ENCODE measurements around the gene ZIK1. TPM values are rescaled to one million over a fixed set of nuclear protein-coding genes. Genes with fewer than 3 reads are reported as not detected.

Gene ZIK1
- total and polyA plus RNA-seq, 2 donors (not counting 1 experiment from before 2014, with no cell fraction given): 5.3 to 21.8 TPM

- Histone ChIP-seq H3K36me3 (replicated peaks in 1 of 2; ENCODE audit: control extremely low read depth in 1 of 2, control insufficient read depth in 1 of 2, extremely low read depth in 1 of 2, insufficient read depth in 2 of 2, low read length in 1 of 2) (peaks cover 18 to 47% of the 10 kb centered on the region in 2 experiments), H3K4me2 (replicated peaks; ENCODE audit: low read depth, low read length, poor library complexity, severe bottlenecking) (no peak overlapping the region), H3K9me3 (ENCODE audit: control extremely low read depth in 1 of 3, control insufficient read depth in 2 of 3, insufficient read depth in 1 of 3, low read length in 2 of 3) (peaks cover 10 to 70% (median 62%) of the 10 kb centered on the region in 3 donors), H3K27me3 (replicated peaks in 1 of 4; ENCODE audit: control extremely low read depth in 1 of 4, control insufficient read depth in 3 of 4, insufficient read depth in 4 of 4, low read length in 3 of 4) (no peaks in the 10 kb centered on the region), H4K20me1 (ENCODE audit: control insufficient read depth, insufficient read depth, low read length, poor library complexity, severe bottlenecking) (no peaks in the 10 kb centered on the region), H3K27ac (ENCODE audit: low read length in 2 of 2) (no peak overlapping the region), H2AFZ (ENCODE audit: insufficient read depth, low read depth, low read length, poor library complexity, severe bottlenecking) (no peak overlapping the region), H3K79me2 (ENCODE audit: control insufficient read depth, insufficient read depth, low read length) (peaks cover 27% of the 10 kb centered on the region), H3K4me1 (ENCODE audit: control insufficient read depth in 2 of 2, insufficient read depth in 2 of 2, low read length in 2 of 2) (no peaks in the 10 kb centered on the region), H3K4me3 (ENCODE audit: control extremely low read depth in 1 of 5, extremely low read depth in 1 of 5, insufficient read depth in 1 of 5, low read depth in 2 of 5, low read length in 4 of 5) (no peak overlapping the region), H3K9ac (ENCODE audit: low read length) (no peak overlapping the region)
- POLR2A ChIA-PET: no interaction called here
- TF ChIP-seq CTCF (IDR thresholded peaks at IDR 0.05) (no peak), EZH2 (IDR thresholded peaks at IDR 0.05; ENCODE audit: borderline replicate concordance, insufficient read depth, low read depth, low read length, poor library complexity, severe bottlenecking) (no peak)
- CTCF ChIA-PET: interaction anchor here (0.7 kb wide), 2 partner anchors 9 to 904 kb away, joined by 3 read pairs; no protein-coding TSS in a partner anchor
- H3K4me1 Mint-ChIP-seq: peaks cover 7% of the 10 kb centered on the region
- intact Hi-C loops (cut with micrococcal nuclease): no loop called here
- H3K4me3 Mint-ChIP-seq: no peak overlapping the region
- ATAC-seq (ENCODE audit: low read depth) (no peak), DNase-seq (no peak)
- peaks cover 27% of the 10 kb centered on the region for H3K9me3 Mint-ChIP-seq (ENCODE audit: insufficient read depth)
- no peaks in the 10 kb centered on the region for H3K27me3 Mint-ChIP-seq
- H3K27ac Mint-ChIP-seq: no peak overlapping the region
Observed at GRCh38 chr19:57623091-57623490, 39.1 kb downstream of the ZIK1 start.

GRCh38 chr19:57632987-57633831 is 49.3 kb downstream of the ZIK1 start, which contains the start of gene ZNF211:
ZNF211 (plus strand) TSS chr19:57633168; CDS start chr19:57633347, 179 bp downstream.
- H3K27ac ChIP-seq (ENCODE audit: low read length in 2 of 2): peak within 1 kb of the TSS; percentile 70 to 80
- peaks cover 17% of the 10 kb centered on the region for H3K79me2 ChIP-seq (ENCODE audit: control insufficient read depth, insufficient read depth, low read length)
- H3K4me1 Mint-ChIP-seq: peaks cover 22% of the 10 kb centered on the region
- H4K20me1 ChIP-seq (ENCODE audit: control insufficient read depth, insufficient read depth, low read length, poor library complexity, severe bottlenecking): no peaks in the 10 kb centered on the region
- CTCF ChIA-PET: interaction anchor here (0.9 to 1.5 kb wide), 5 partner anchors 48 to 775 kb away, joined by 3 to 4 read pairs (median 3); partner anchors contain the start of genes ZNF551, ZNF584 and ZNF772
- H3K27me3 ChIP-seq (replicated peaks in 1 of 4; ENCODE audit: control extremely low read depth in 1 of 4, control insufficient read depth in 3 of 4, insufficient read depth in 4 of 4, low read length in 3 of 4): no peaks in the 10 kb centered on the region
- POLR2A ChIA-PET: interaction anchor here (0.6 to 1.4 kb wide), 7 partner anchors 15 to 550 kb away, joined by 3 to 6 read pairs (median 3); partner anchors contain the start of genes ZNF134, ZNF274, ZNF551 and ZNF606
- H3K9ac ChIP-seq (ENCODE audit: low read length): peak within 1 kb of the TSS; percentile 90
- H3K9me3 ChIP-seq (ENCODE audit: control extremely low read depth in 1 of 3, control insufficient read depth in 2 of 3, insufficient read depth in 1 of 3, low read length in 2 of 3): peaks cover 5 to 16% (median 8%) of the 10 kb centered on the region in 3 donors
- peak; percentile 93 for DNase-seq
- intact Hi-C loops (cut with micrococcal nuclease): loop anchor here (1.0 to 10.0 kb wide), 10 partner anchors 19 to 645 kb away; partner anchors contain the start of genes ZNF134, ZNF416, ZNF419 and ZNF530
- H3K4me3 Mint-ChIP-seq: peak within 1 kb of the TSS; percentile 92
- peaks cover 11 to 17% of the 10 kb centered on the region in 2 donors for H3K4me1 ChIP-seq (ENCODE audit: control insufficient read depth in 2 of 2, insufficient read depth in 2 of 2, low read length in 2 of 2)
- H3K36me3 ChIP-seq (replicated peaks in 1 of 2; ENCODE audit: control extremely low read depth in 1 of 2, control insufficient read depth in 1 of 2, extremely low read depth in 1 of 2, insufficient read depth in 2 of 2, low read length in 1 of 2): peaks cover 4 to 25% of the 10 kb centered on the region in 2 experiments
- TF ChIP-seq EZH2 (IDR thresholded peaks at IDR 0.05; ENCODE audit: borderline replicate concordance, insufficient read depth, low read depth, low read length, poor library complexity, severe bottlenecking) (no peak), CTCF (IDR thresholded peaks at IDR 0.05) (no peak)
- H3K9me3 Mint-ChIP-seq (ENCODE audit: insufficient read depth): peaks cover 13% of the 10 kb centered on the region
- H3K27ac Mint-ChIP-seq: peak within 1 kb of the TSS; percentile 88
- peak within 1 kb of the TSS; percentile 94 for H3K4me2 ChIP-seq (replicated peaks; ENCODE audit: low read depth, low read length, poor library complexity, severe bottlenecking)
- H2AFZ ChIP-seq (ENCODE audit: insufficient read depth, low read depth, low read length, poor library complexity, severe bottlenecking): peak within 1 kb of the TSS; percentile 100
- peak within 1 kb of the TSS; percentile 67 to 95 (median 84) for H3K4me3 ChIP-seq (ENCODE audit: control extremely low read depth in 1 of 5, extremely low read depth in 1 of 5, insufficient read depth in 1 of 5, low read depth in 2 of 5, low read length in 4 of 5)
- H3K27me3 Mint-ChIP-seq: no peaks in the 10 kb centered on the region
- ATAC-seq (ENCODE audit: low read depth): peak; percentile 99
- 2% methylated on average over 58 of the region's 59 CpGs for WGBS (ENCODE audit: insufficient coverage)

All from B cell (primary cell).